HFF-Myc (cell line): Measurements from ENCODE around the gene CFAP92.
A peak's percentile ranks its signal among the peaks of the same experiment; 100 is the strongest.

Source experiments
- DNase-seq: peaks from one replicate; pipeline ENCODE4 v3.0.0-alpha.2; 2011; ENCODE audit warnings: low read depth; ENCODE audit errors: extremely low read depth
- H3K4me3 ChIP-seq: replicated peaks from 2 replicates; pipeline ENCODE4 v1.5.1; 2011; ENCODE audit warnings: low read depth, mild to moderate bottlenecking, control low read depth, low read length
- CTCF ChIP-seq: IDR thresholded peaks from 2 replicates; pipeline ENCODE4 v1.5.1; 2012; ENCODE audit warnings: mild to moderate bottlenecking, low read depth, low read length, control low read depth; ENCODE audit errors: missing control alignments

CFAP92 gene

GRCh38 chr3:128996726-128997125, 2.9 kb upstream of the CFAP92 start:
- H3K4me3 ChIP-seq, result no peak overlapping the region
- TF ChIP-seq CTCF, result no peak
- DNase-seq, result no peak

GRCh38 chr3:128996200-128996599, 2.3 kb upstream of the CFAP92 start:
- DNase-seq, result no peak
- no peak for TF ChIP-seq CTCF
- no peak overlapping the region for H3K4me3 ChIP-seq

GRCh38 chr3:128995737-128996136, 1.9 kb upstream of the CFAP92 start:
- no peak overlapping the region for H3K4me3 ChIP-seq
- TF ChIP-seq CTCF, result no peak
- no peak for DNase-seq

GRCh38 chr3:128994581-128995546, 988 bp upstream of the CFAP92 start:
- TF ChIP-seq CTCF, result no peak
- DNase-seq, result no peak
- no peak overlapping the region; the same call in 1 of the 2 replicates for H3K4me3 ChIP-seq

GRCh38 chr3:128994173-128994512, 267 bp upstream of the CFAP92 start:
- no peak for TF ChIP-seq CTCF
- peak overlapping the region; percentile 40 for H3K4me3 ChIP-seq
- DNase-seq, result no peak

- no peak for TF ChIP-seq CTCF
- H3K4me3 ChIP-seq, result no peak overlapping the region
- DNase-seq, result no peak
These were observed 883 bp downstream of the CFAP92 start for GRCh38 chr3:128992926-128993460.
